ENCODE results near the gene MEOX1. TPM values are rescaled to one million over a fixed set of nuclear protein-coding genes. Genes with fewer than 3 reads are reported as not detected.

Gene MEOX1
- total and polyA plus RNA-seq, 2 of the 13 experiments (the other 11 are each of a cell fraction or from before 2014, with no cell fraction given), result not detected

DNA sequence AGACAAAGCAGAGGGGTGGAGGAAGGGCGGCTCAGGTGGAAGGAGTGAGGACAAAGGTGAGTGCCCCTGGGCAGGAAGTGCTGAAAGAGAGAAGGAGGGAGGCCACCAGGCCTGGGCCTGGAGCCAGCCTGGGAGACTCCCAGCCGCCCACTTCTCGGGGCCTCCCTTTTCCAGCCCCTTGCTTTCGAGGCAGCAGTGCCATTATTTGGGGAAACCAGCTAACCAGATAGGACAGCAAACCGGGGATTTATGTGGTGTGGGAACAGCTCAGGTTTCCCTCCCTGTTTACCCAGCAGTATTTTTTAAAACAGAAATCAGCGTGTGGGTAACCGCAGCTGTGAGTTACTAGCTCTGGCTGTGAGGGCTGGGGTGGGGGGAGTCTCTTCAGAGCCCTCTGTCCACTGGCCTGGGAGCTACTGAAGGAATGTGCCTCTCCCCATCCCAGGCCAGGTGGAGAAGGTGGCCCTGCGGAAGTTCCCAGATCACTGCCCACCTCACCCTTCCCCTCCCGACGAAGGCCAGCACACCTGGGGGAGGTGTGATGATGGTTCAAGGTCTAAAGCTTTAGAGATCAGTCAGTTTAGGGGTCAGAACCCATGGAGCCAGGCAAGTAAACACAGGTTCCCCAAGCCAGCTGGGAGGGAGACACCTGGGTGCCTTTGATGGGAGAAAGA lies 8.4 kb upstream of the MEOX1 start (continued):
- TF ChIP-seq, protein P1, sequence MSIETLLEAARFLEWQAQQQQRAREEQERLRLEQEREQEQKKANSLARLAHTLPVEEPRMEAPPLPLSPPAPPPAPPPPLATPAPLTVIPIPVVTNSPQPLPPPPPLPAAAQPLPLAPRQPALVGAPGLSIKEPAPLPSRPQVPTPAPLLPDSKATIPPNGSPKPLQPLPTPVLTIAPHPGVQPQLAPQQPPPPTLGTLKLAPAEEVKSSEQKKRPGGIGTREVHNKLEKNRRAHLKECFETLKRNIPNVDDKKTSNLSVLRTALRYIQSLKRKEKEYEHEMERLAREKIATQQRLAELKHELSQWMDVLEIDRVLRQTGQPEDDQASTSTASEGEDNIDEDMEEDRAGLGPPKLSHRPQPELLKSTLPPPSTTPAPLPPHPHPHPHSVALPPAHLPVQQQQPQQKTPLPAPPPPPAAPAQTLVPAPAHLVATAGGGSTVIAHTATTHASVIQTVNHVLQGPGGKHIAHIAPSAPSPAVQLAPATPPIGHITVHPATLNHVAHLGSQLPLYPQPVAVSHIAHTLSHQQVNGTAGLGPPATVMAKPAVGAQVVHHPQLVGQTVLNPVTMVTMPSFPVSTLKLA (IDR thresholded peaks at IDR 0.05), result no peak
- TF ChIP-seq TCF7 (IDR thresholded peaks at IDR 0.05; ENCODE audit: low read depth) (peak; percentile 57), ATM (IDR thresholded peaks at IDR 0.05; ENCODE audit: borderline replicate concordance) (no peak), ZNF207 (IDR thresholded peaks at IDR 0.05; ENCODE audit: borderline replicate concordance) (no peak), ZNF256 (CRISPR knock-in tag; conservative IDR thresholded peaks at IDR 0.05) (0 out of 2 replicates have a peak, but pooled peaks have one; percentile 42), JARID2 (CRISPR knock-in tag; IDR thresholded peaks at IDR 0.05; ENCODE audit: insufficient replicate concordance) (no peak), MAZ (IDR thresholded peaks at IDR 0.05; ENCODE audit: borderline replicate concordance, low read depth, low read length) (0 out of 2 replicates have a peak, but pooled peaks have one; percentile 21), MAZ (CRISPR knock-in tag; IDR thresholded peaks at IDR 0.05; ENCODE audit: low read depth) (0 out of 2 replicates have a peak, but pooled peaks have one; percentile 45), SNRNP70 (IDR thresholded peaks at IDR 0.05; ENCODE audit: low read depth, low read length) (no peak), NFIB (CRISPR knock-in tag; IDR thresholded peaks at IDR 0.05; ENCODE audit: borderline replicate concordance) (no peak), ZNF484 (CRISPR knock-in tag; IDR thresholded peaks at IDR 0.05; ENCODE audit: borderline replicate concordance, low read depth) (no peak), IRF2 (CRISPR knock-in tag; IDR thresholded peaks at IDR 0.05) (no peak), ZNF10 (CRISPR knock-in tag; IDR thresholded peaks at IDR 0.05; ENCODE audit: borderline replicate concordance, low read depth) (no peak), ZNF766 (CRISPR knock-in tag; IDR thresholded peaks at IDR 0.05; ENCODE audit: borderline replicate concordance) (no peak), PITX1 (CRISPR knock-in tag; IDR thresholded peaks at IDR 0.05) (peak; percentile 53; the same call in 1 of the 2 replicates), PHB2 (IDR thresholded peaks at IDR 0.05; ENCODE audit: partially characterized antibody) (no peak), ZNF282 (IDR thresholded peaks at IDR 0.05; ENCODE audit: partially characterized antibody) (no peak), AKAP8 (CRISPR knock-in tag; IDR thresholded peaks at IDR 0.05) (no peak), SP5 (CRISPR knock-in tag; IDR thresholded peaks at IDR 0.05; ENCODE audit: borderline replicate concordance, low read depth) (peak; percentile 21; the same call in 1 of the 2 replicates)
- TF ChIP-seq, protein P2, sequence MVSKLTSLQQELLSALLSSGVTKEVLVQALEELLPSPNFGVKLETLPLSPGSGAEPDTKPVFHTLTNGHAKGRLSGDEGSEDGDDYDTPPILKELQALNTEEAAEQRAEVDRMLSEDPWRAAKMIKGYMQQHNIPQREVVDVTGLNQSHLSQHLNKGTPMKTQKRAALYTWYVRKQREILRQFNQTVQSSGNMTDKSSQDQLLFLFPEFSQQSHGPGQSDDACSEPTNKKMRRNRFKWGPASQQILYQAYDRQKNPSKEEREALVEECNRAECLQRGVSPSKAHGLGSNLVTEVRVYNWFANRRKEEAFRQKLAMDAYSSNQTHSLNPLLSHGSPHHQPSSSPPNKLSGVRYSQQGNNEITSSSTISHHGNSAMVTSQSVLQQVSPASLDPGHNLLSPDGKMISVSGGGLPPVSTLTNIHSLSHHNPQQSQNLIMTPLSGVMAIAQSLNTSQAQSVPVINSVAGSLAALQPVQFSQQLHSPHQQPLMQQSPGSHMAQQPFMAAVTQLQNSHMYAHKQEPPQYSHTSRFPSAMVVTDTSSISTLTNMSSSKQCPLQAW (CRISPR knock-in tag; IDR thresholded peaks at IDR 0.05), result 0 out of 2 replicates have a peak, but pooled peaks have one; percentile 35
- TF ChIP-seq, protein P3, sequence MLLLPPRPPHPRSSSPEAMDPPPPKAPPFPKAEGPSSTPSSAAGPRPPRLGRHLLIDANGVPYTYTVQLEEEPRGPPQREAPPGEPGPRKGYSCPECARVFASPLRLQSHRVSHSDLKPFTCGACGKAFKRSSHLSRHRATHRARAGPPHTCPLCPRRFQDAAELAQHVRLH (CRISPR knock-in tag; IDR thresholded peaks at IDR 0.05; ENCODE audit: borderline replicate concordance, low read depth), result peak; percentile 22; the same call in 1 of the 2 replicates
- TF ChIP-seq, protein P4, sequence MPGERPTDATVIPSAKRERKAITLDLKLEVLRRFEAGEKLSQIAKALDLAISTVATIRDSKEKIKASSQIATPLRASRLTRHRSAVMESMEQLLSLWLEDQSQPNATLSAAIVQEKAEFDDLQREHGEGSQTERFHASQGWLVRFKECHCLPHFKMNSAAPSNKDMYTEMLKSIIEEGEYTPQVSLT (CRISPR knock-in tag; IDR thresholded peaks at IDR 0.05; ENCODE audit: borderline replicate concordance, low read depth), result no peak
- TF ChIP-seq, protein P5, sequence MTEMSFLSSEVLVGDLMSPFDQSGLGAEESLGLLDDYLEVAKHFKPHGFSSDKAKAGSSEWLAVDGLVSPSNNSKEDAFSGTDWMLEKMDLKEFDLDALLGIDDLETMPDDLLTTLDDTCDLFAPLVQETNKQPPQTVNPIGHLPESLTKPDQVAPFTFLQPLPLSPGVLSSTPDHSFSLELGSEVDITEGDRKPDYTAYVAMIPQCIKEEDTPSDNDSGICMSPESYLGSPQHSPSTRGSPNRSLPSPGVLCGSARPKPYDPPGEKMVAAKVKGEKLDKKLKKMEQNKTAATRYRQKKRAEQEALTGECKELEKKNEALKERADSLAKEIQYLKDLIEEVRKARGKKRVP (CRISPR knock-in tag; IDR thresholded peaks at IDR 0.05), result no peak
- TF ChIP-seq, protein P6, sequence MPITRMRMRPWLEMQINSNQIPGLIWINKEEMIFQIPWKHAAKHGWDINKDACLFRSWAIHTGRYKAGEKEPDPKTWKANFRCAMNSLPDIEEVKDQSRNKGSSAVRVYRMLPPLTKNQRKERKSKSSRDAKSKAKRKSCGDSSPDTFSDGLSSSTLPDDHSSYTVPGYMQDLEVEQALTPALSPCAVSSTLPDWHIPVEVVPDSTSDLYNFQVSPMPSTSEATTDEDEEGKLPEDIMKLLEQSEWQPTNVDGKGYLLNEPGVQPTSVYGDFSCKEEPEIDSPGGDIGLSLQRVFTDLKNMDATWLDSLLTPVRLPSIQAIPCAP (CRISPR knock-in tag; IDR thresholded peaks at IDR 0.05; ENCODE audit: low read depth), result no peak; the same call in 1 of the 2 replicates
